ENCODE data around the gene FABP3. TPM values are rescaled to one million over a fixed set of nuclear protein-coding genes. Genes with fewer than 3 reads are reported as not detected.

The FABP3 gene
- total and polyA plus RNA-seq, 10 of the 15 experiments (the other 5 are each of a cell fraction or from before 2014, with no cell fraction given): 0.36 to 1.2 (median 0.67) TPM; not detected in 2

GRCh38 chr1:31418626-31419323, 45.9 kb upstream of the FABP3 start:
- 11% methylated on average over 4 of the region's 4 CpGs for WGBS (ENCODE audit: insufficient coverage, insufficient replicate concordance, low lambda C conversion rate, missing lambda C conversion rate)
- peaks cover 11% of the 10 kb centered on the region for H3K4me1 ChIP-seq (ENCODE audit: control insufficient read depth, insufficient read depth, low read length)
- H4K20me1 ChIP-seq (ENCODE audit: control insufficient read depth, insufficient read depth): no peaks in the 10 kb centered on the region
- H3K4me2 ChIP-seq (ENCODE audit: control insufficient read depth, insufficient read depth): no peak overlapping the region
- no peaks in the 10 kb centered on the region for H3K9me3 ChIP-seq (replicated peaks; ENCODE audit: control insufficient read depth, insufficient read depth, low read length)
- CTCF ChIA-PET: interaction anchor here (0.7 to 10.6 kb wide), 7 partner anchors 23 to 238 kb away, joined by 3 to 204 read pairs (median 5); no protein-coding TSS in a partner anchor
- TF ChIP-seq RELB (IDR thresholded peaks at IDR 0.05; ENCODE audit: low read depth) (no peak), ETV6 (conservative IDR thresholded peaks at IDR 0.05 in 1 of 2, IDR thresholded peaks at IDR 0.05 in 1 of 2; ENCODE audit: borderline replicate concordance in 1 of 2, low read depth in 1 of 2) (no peak), CBX3 (IDR thresholded peaks at IDR 0.05; ENCODE audit: borderline replicate concordance, low read depth) (no peak), BACH1 (IDR thresholded peaks at IDR 0.05; ENCODE audit: borderline replicate concordance) (no peak), NR2C2 (IDR thresholded peaks at IDR 0.05; ENCODE audit: borderline replicate concordance, control insufficient read depth, insufficient read length, low read depth) (no peak), PAX5 (IDR thresholded peaks at IDR 0.05; ENCODE audit: borderline replicate concordance, low read depth, low read length) (no peak), MLLT1 (IDR thresholded peaks at IDR 0.05) (no peak), YBX1 (IDR thresholded peaks at IDR 0.05) (no peak), POU2F2 (IDR thresholded peaks at IDR 0.05; ENCODE audit: borderline replicate concordance, low read depth, low read length) (no peak), POLR2AphosphoS2 (IDR thresholded peaks at IDR 0.05; ENCODE audit: low read depth, low read length) (no peak), RFX5 (IDR thresholded peaks at IDR 0.05; ENCODE audit: low read depth, low read length) (no peak), ATF3 (IDR thresholded peaks at IDR 0.05; ENCODE audit: borderline replicate concordance, extremely low read depth, low read depth, low read length) (no peak), POLR2AphosphoS5 (IDR thresholded peaks at IDR 0.05; ENCODE audit: low read length) (no peak), FOXM1 (IDR thresholded peaks at IDR 0.05; ENCODE audit: low read depth, low read length) (no peak), MTA2 (IDR thresholded peaks at IDR 0.05; ENCODE audit: low read depth) (no peak), RB1 (IDR thresholded peaks at IDR 0.05; ENCODE audit: borderline replicate concordance) (no peak)
- DNase-seq (ENCODE audit: low read depth, low spot score): no peak
- SMC1A ChIA-PET (ENCODE audit: uncharacterized antibody, unreplicated experiment): interaction anchor here (1.0 to 9.5 kb wide), 7 partner anchors 25 to 370 kb away, joined by 3 to 135 read pairs (median 4); no protein-coding TSS in a partner anchor
- no TSS peak for BruUV-seq (replicated peaks)
- no peak overlapping the region for H3K27ac ChIP-seq (ENCODE audit: control insufficient read depth, insufficient read depth)
- RAD21 ChIA-PET (ENCODE audit: unreplicated experiment): interaction anchor here (1.1 to 9.6 kb wide), 4 partner anchors 23 to 130 kb away, joined by 3 to 99 read pairs (median 42); no protein-coding TSS in a partner anchor
- no peaks in the 10 kb centered on the region for H3K79me2 ChIP-seq (ENCODE audit: control insufficient read depth, insufficient read depth, low read length)
- no peaks in the 10 kb centered on the region for H3K36me3 ChIP-seq (ENCODE audit: control insufficient read depth in 2 of 2, insufficient read depth in 2 of 2, low read length in 1 of 2)
- POLR2A ChIA-PET: interaction anchor here (0.8 to 1.1 kb wide), 2 partner anchors 45 to 130 kb away, joined by 3 to 4 read pairs; partner anchors contain the start of gene FABP3
- no peak overlapping the region for H2AFZ ChIP-seq (ENCODE audit: control insufficient read depth, low read depth, low read length)
- H3K4me3 ChIP-seq: no peak overlapping the region
- no peak overlapping the region for H3K9ac ChIP-seq (ENCODE audit: control insufficient read depth, insufficient read depth, low read length)
- peaks cover 0 to 9% of the 10 kb centered on the region in 2 experiments; a peak in 3 of 4 replicates for H3K27me3 ChIP-seq (replicated peaks in 1 of 2; ENCODE audit: control insufficient read depth in 2 of 2, insufficient read depth in 2 of 2, low read length in 1 of 2)
- intact Hi-C loops (cut with micrococcal nuclease; ENCODE audit: unreplicated experiment) (no loop called here), in situ Hi-C loops (cut with MboI) (no loop called here)
- no peak for FAIRE-seq
- no peak for ATAC-seq

All from GM12878 (cell line).